Prostate gland (tissue), 2 donors: Measurements from ENCODE around the gene IL15RA. TPM values are rescaled to one million over a fixed set of nuclear protein-coding genes. Genes with fewer than 3 reads are reported as not detected.

Experiments used
- DNase-seq: peaks from one replicate; pipeline ENCODE4 v3.0.0-alpha.2; 2019; ENCODE audit warnings: low spot score
- H3K27ac ChIP-seq, 2 donors: fragments of 200-600 bp; sonication (generic); 2 replicates each; pipeline ENCODE4 v1.5.1; 2017 to 2019
- H3K27me3 ChIP-seq: fragments of 200-600 bp; sonication (generic); replicated peaks from 2 replicates; pipeline ENCODE4 v1.5.1; 2019; ENCODE audit not compliant: insufficient read depth
- H3K36me3 ChIP-seq, 2 donors: fragments of 200-600 bp; sonication (generic); 1 replicate in 1 of 2; 2 replicates in 1 of 2; pipeline versions ENCODE4 v1.5.1 to v1.8.1; 2017 to 2019
- H3K4me1 ChIP-seq: fragments of 200-600 bp; sonication (generic); replicated peaks from 2 replicates; pipeline ENCODE4 v1.5.1; 2019
- H3K4me3 ChIP-seq, 2 donors: fragments of 200-600 bp; sonication (generic); 2 replicates each; pipeline ENCODE4 v1.5.1; 2017 to 2019
- H3K9me3 ChIP-seq: fragments of 200-600 bp; sonication (generic); 2 replicates; pipeline ENCODE4 v1.5.1; 2017
- POLR2A ChIP-seq: fragments of 450-650 bp; IDR thresholded peaks from one replicate; pipeline ENCODE4 v1.6.1; 2016; ENCODE audit warnings: antibody characterized with exemption, mild to moderate bottlenecking
- POLR2AphosphoS5 ChIP-seq: sonication (generic); formaldehyde crosslinking; IDR thresholded peaks from one replicate; pipeline ENCODE4 v1.6.1; 2017; ENCODE audit warnings: antibody characterized with exemption
- WGBS: methylation state at CpG from one replicate; pipeline ENCODE4 v1.1.5; 2018; 5-methylcytosine and 5-hydroxymethylcytosine counted together
- intact Hi-C: fragments of 100-400 bp; cut with DNase I; formaldehyde crosslinking; loops from one replicate; pipeline ENCODE4 v1.14.2; 2022
- total RNA-seq, 2 donors: library from RNA; depleted of rRNA; stranded (reverse); fragments of >200 nt; gene quantifications; one replicate each; pipeline ENCODE4 v1.1.0, GENCODE V29; 2016
- TF ChIP-seq, protein P1 (sequence below), 4 experiments: fragments of 200-600 bp in 2 of 4; fragments of 450-650 bp in 2 of 4; sonication (generic) in 2 of 4; IDR thresholded peaks; 1 replicate in 3 of 4; 2 replicates in 1 of 4; pipeline ENCODE4 v1.5.1; 2016 to 2019; ENCODE audit warnings: antibody characterized with exemption in 4 of 4, mild to moderate bottlenecking in 2 of 4, moderate library complexity in 2 of 4

The IL15RA gene
- total RNA-seq, 2 donors from 2014 or later: 11.7 to 18.5 TPM

DNA sequence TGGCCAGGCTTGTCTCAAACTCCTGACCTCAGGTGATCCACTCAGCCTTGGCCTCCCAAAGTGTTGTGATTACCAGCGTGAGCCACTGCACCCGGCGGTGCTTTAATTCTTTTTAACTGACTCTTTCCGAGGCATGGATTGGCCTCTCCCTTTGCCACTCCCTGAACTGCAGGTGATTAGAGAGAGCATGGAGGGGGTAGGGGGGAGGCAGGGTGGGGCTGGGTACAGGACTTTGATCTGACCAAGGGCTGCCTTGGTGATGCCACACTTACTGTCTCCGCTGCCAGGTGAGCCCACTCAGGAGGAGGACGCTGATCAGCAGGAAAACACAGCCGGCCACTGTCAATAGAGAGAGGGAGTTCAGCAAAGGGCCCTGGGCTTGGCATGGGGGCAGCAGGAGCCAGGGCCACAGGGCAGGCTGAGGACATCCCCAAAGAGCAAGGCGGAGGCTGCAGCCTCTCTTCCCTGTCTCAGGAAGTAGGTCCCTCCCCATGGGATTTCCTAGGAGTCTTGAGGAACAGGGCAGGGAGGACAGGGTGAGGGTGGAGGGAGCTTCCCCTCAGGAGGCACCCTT, 40.5 kb upstream of the IL15RA start:
- Histone ChIP-seq H3K27me3 (no peaks in the 10 kb centered on the region), H3K36me3 (no peaks in the 10 kb centered on the region), H3K4me3 (no peak overlapping the region), H3K27ac (no peak overlapping the region), H3K4me1 (no peaks in the 10 kb centered on the region), H3K9me3 (no peaks in the 10 kb centered on the region)
- 86% methylated on average over 8 of the region's 8 CpGs for WGBS
- TF ChIP-seq POLR2A (no peak), POLR2AphosphoS5 (no peak)
- TF ChIP-seq, protein P1, sequence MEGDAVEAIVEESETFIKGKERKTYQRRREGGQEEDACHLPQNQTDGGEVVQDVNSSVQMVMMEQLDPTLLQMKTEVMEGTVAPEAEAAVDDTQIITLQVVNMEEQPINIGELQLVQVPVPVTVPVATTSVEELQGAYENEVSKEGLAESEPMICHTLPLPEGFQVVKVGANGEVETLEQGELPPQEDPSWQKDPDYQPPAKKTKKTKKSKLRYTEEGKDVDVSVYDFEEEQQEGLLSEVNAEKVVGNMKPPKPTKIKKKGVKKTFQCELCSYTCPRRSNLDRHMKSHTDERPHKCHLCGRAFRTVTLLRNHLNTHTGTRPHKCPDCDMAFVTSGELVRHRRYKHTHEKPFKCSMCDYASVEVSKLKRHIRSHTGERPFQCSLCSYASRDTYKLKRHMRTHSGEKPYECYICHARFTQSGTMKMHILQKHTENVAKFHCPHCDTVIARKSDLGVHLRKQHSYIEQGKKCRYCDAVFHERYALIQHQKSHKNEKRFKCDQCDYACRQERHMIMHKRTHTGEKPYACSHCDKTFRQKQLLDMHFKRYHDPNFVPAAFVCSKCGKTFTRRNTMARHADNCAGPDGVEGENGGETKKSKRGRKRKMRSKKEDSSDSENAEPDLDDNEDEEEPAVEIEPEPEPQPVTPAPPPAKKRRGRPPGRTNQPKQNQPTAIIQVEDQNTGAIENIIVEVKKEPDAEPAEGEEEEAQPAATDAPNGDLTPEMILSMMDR (IDR thresholded peaks at IDR 0.05): no peak
- intact Hi-C loops: loop anchor here (10.0 kb wide), 1 partner anchor 67 kb away; the partner anchor contains the start of gene RBM17
- no peak for DNase-seq

DNA sequence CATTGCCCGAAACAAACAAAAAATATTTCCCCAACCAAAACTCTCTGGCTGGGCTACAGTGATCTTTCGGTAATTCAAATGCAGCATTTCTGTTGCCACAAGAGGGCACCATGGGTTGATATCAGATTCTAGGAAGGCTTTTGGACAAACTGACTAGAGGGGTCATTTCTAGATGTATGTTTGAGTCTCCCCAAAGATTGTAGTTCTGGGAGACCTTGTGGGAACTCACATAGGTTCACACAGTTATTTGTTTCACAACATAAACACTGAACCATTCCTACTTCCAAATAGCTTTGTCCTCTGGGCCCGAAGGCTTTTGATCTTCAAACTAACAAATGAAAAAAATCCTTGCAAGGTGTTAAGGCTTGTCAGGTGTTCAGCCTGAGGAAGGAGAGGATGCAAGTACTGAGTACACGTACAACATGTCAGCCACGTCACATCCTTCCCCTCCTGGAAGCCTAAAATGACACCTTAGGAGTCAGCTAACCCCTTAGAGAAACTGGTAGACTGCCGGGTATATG, 37.0 kb upstream of the IL15RA start:
- intact Hi-C loops: loop anchor here (5.0 to 10.0 kb wide), 2 partner anchors 33 to 70 kb away; partner anchors contain the start of gene RBM17
- peak; percentile 26 for DNase-seq
- H3K4me1 ChIP-seq: no peaks in the 10 kb centered on the region
- 48% methylated on average over 6 of the region's 6 CpGs for WGBS
- no peaks in the 10 kb centered on the region for H3K9me3 ChIP-seq
- TF ChIP-seq POLR2A: no peak
- TF ChIP-seq, protein P1 (IDR thresholded peaks at IDR 0.05): peak; percentile 38 to 67 (median 60)
- peak; percentile 39 for TF ChIP-seq POLR2AphosphoS5
- H3K27me3 ChIP-seq: no peaks in the 10 kb centered on the region
- no peak overlapping the region for H3K27ac ChIP-seq
- no peak overlapping the region for H3K4me3 ChIP-seq
- no peaks in the 10 kb centered on the region for H3K36me3 ChIP-seq

DNA sequence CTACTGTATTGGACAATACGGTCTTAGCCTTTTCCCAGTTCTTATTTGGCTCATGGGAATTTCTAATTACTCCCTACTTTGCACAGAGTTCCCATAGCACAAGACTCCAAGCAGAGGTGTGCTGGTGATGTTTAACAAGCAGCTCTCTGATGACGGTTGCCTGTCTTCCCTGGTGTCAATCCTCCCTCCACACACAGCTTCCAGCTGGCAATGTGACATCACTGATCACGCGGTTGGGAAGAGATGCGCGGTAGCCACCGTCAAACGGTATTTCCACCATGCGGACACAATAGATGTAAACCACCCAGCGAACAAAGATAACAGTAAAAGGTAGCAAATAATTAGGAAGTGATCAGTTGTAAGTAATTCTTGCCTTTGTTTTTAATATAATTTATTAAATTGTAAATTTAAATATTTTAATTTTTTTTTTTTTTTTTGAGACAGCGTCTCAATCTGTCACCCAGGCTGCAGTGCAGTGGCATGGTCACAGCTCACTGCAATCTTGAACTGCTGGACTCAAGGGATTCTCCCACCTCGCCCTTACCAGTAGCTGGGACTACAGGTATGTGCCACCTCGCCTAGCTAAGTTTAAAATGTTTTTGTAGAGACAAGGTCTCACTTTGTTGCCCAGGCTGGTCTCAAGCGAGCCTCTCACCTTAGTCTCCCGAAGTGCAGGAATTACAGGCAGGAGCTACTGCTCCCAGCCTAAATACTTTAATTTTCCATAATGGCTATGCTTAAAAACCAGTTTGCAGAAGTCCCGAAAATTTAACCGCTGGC, 36.3 kb upstream of the IL15RA start:
- H3K9me3 ChIP-seq: no peaks in the 10 kb centered on the region
- TF ChIP-seq POLR2AphosphoS5 (no peak), POLR2A (no peak)
- TF ChIP-seq, protein P1 (IDR thresholded peaks at IDR 0.05): no peak
- WGBS: 77% methylated on average over 17 of the region's 17 CpGs
- no peaks in the 10 kb centered on the region for H3K36me3 ChIP-seq
- DNase-seq: no peak
- no peak overlapping the region for H3K4me3 ChIP-seq
- H3K27ac ChIP-seq: no peak overlapping the region
- no peaks in the 10 kb centered on the region for H3K27me3 ChIP-seq
- no peaks in the 10 kb centered on the region for H3K4me1 ChIP-seq
- intact Hi-C loops: loop anchor here (5.0 to 10.0 kb wide), 2 partner anchors 34 to 71 kb away; partner anchors contain the start of gene RBM17

DNA sequence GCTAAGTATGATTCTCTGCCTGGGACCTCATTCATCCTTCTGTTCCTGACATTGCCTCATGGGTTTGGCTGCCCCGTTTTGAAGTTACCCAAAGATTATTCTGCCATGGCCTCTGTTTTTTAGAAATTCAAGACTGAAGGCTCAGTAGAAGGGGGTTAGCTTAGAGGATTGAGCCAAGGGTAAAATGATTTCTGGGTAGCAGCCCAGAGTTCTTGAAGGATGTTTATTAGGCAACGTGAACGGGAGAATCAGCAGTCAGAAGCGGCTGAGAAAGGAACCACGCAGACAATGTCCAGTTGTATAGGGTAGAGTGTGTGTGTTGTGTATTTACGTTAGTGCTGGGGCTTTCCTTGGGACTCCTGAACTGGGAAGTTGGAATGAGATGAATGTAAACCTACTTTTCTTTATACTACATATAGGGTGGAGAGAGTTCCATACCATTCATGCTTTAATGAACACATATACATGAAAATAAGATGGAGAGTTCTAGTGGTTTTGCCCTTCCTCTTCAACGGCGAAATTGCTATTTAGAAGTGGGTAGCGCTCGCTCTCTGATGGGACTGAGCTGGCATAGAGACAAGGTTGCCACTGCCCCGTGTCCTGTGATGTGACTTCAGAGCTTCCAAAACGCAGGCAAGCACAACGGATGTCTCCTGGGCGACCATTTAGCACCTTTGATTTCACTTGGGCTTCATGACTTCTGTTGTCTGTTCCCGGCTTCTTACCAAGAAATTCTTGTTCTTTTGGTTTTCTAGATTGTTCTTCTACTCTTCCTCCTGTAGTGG, 35.0 kb upstream of the IL15RA start:
- no peak for DNase-seq
- 81% methylated on average over 15 of the region's 15 CpGs for WGBS
- Histone ChIP-seq H3K4me1 (no peaks in the 10 kb centered on the region), H3K4me3 (no peak overlapping the region), H3K9me3 (no peaks in the 10 kb centered on the region), H3K27me3 (no peaks in the 10 kb centered on the region), H3K27ac (no peak overlapping the region), H3K36me3 (no peaks in the 10 kb centered on the region)
- intact Hi-C loops: loop anchor here (5.0 to 10.0 kb wide), 2 partner anchors 35 to 72 kb away; partner anchors contain the start of gene RBM17
- TF ChIP-seq POLR2A (no peak), POLR2AphosphoS5 (no peak)
- TF ChIP-seq, protein P1 (IDR thresholded peaks at IDR 0.05): no peak
